Prostate gland (tissue), 2 donors: ENCODE results near the gene HRK.

Experiments
- CTCF ChIP-seq, 4 experiments: fragments of 200-600 bp in 2 of 4; fragments of 450-650 bp in 2 of 4; sonication (generic) in 2 of 4; IDR thresholded peaks; 1 replicate in 3 of 4; 2 replicates in 1 of 4; pipeline ENCODE4 v1.5.1; 2016 to 2019; ENCODE audit warnings: antibody characterized with exemption in 4 of 4, mild to moderate bottlenecking in 2 of 4, moderate library complexity in 2 of 4
- POLR2A ChIP-seq: fragments of 450-650 bp; IDR thresholded peaks from one replicate; pipeline ENCODE4 v1.6.1; 2016; ENCODE audit warnings: antibody characterized with exemption, mild to moderate bottlenecking
- POLR2AphosphoS5 ChIP-seq: sonication (generic); formaldehyde crosslinking; IDR thresholded peaks from one replicate; pipeline ENCODE4 v1.6.1; 2017; ENCODE audit warnings: antibody characterized with exemption

GRCh38 chr12:116882742-116883141 lies 1.5 kb upstream of the HRK start:
- no peak for TF ChIP-seq POLR2A
- TF ChIP-seq CTCF (IDR thresholded peaks at IDR 0.05): no peak
- TF ChIP-seq POLR2AphosphoS5: no peak
